ENCODE data around the gene CHCHD3.

The CHCHD3 gene

GRCh38 chr7:132738254-132738653, 343.6 kb downstream of the CHCHD3 start:
- DNase-seq (ENCODE audit: low read depth) = no peak

GRCh38 chr7:132735476-132735875, 346.4 kb downstream of the CHCHD3 start:
- no peak for DNase-seq (ENCODE audit: low read depth)

Data from stimulated activated CD8-positive, alpha-beta memory T cell treated with anti-CD3 and anti-CD28 coated beads, Interleukin-7, amount 100 ng/mL, for 24 hours (primary cell).